ENCODE measurements around the gene ELOVL7. TPM values are rescaled to one million over a fixed set of nuclear protein-coding genes. Genes with fewer than 3 reads are reported as not detected.

The ELOVL7 gene
- polyA plus RNA-seq, 2 of the 4 experiments (the other 2 are of a cell fraction): 8.3 to 12.3 TPM

- Histone ChIP-seq H3K27ac (peak overlapping the region; percentile 66 to 78), H3K4me1 (peaks cover 39% of the 10 kb centered on the region), H3K9me3 (peaks cover 4% of the 10 kb centered on the region; the same call in 1 of the 3 replicates), H3K4me3 (no peak overlapping the region), H3K4me2 (peak overlapping the region; percentile 55)
- ATAC-seq (peak in 1 of 2 experiments; percentile 42; a peak in 3 of 6 replicates), DNase-seq (ENCODE audit: low read depth in 1 of 2, low spot score in 1 of 2) (no peak), FAIRE-seq (peak; percentile 77)
- ChIA-PET CTCF (no interaction called here), POLR2A (no interaction called here)
- WGBS (ENCODE audit: missing lambda C conversion rate): 73% methylated on average over 1 of the region's 1 CpG
- no peak for TF ChIP-seq REST (IDR thresholded peaks at IDR 0.05)
- TF ChIP-seq EHMT2 (IDR thresholded peaks at IDR 0.05; ENCODE audit: low read depth): no peak
- no peak for TF ChIP-seq JUNB (IDR thresholded peaks at IDR 0.05)
- TF ChIP-seq ZNF302 (CRISPR knock-in tag; IDR thresholded peaks at IDR 0.05): no peak
- no peak for TF ChIP-seq ELK1 (IDR thresholded peaks at IDR 0.05; ENCODE audit: low read depth, low read length)
- TF ChIP-seq HES2 (IDR thresholded peaks at IDR 0.05): no peak
- TF ChIP-seq POLR2A (IDR thresholded peaks at IDR 0.05; ENCODE audit: low read length): no peak
- no peak for TF ChIP-seq ZSCAN20 (CRISPR knock-in tag; IDR thresholded peaks at IDR 0.05)
- TF ChIP-seq POLR2AphosphoS2 (conservative IDR thresholded peaks at IDR 0.05; ENCODE audit: low read length): no peak
- no peak for TF ChIP-seq SREBF2 (IDR thresholded peaks at IDR 0.05)
Measured at GRCh38 chr5:60809891-60810425, 34.1 kb downstream of the ELOVL7 start.

GRCh38 chr5:60806591-60807243, 37.4 kb downstream of the ELOVL7 start:
- Histone ChIP-seq H3K4me2 (no peak overlapping the region), H3K9me3 (peaks cover 4% of the 10 kb centered on the region; the same call in 1 of the 3 replicates), H3K4me1 (peaks cover 33% of the 10 kb centered on the region), H3K27ac (no peak overlapping the region), H3K4me3 (no peak overlapping the region)
- DNase-seq (ENCODE audit: low read depth in 1 of 2, low spot score in 1 of 2) (no peak), FAIRE-seq (no peak), ATAC-seq (no peak)
- ChIA-PET POLR2A (no interaction called here), CTCF (no interaction called here)
- no peak for TF ChIP-seq TP53 (CRISPR knock-in tag; IDR thresholded peaks at IDR 0.05)
- TF ChIP-seq MAZ (IDR thresholded peaks at IDR 0.05; ENCODE audit: borderline replicate concordance, low read depth, low read length): no peak
- no peak for TF ChIP-seq FOSB (CRISPR knock-in tag; IDR thresholded peaks at IDR 0.05)
- no peak for TF ChIP-seq MYC (IDR thresholded peaks at IDR 0.05; ENCODE audit: borderline replicate concordance, low read length)
- TF ChIP-seq ZSCAN20 (CRISPR knock-in tag; IDR thresholded peaks at IDR 0.05): no peak
- no peak for TF ChIP-seq FOSL2 (IDR thresholded peaks at IDR 0.05)
- no peak for TF ChIP-seq FOSL2 (CRISPR knock-in tag; IDR thresholded peaks at IDR 0.05)
- TF ChIP-seq RCOR1 (IDR thresholded peaks at IDR 0.05; ENCODE audit: low read depth, low read length): no peak
- TF ChIP-seq RARB (CRISPR knock-in tag; IDR thresholded peaks at IDR 0.05): no peak
- TF ChIP-seq HOXA7 (CRISPR knock-in tag; IDR thresholded peaks at IDR 0.05): no peak
- TF ChIP-seq HMGXB4 (CRISPR knock-in tag; IDR thresholded peaks at IDR 0.05; ENCODE audit: borderline replicate concordance): no peak
- TF ChIP-seq PHF8 (IDR thresholded peaks at IDR 0.05; ENCODE audit: borderline replicate concordance, low read depth): no peak
- no peak for TF ChIP-seq PBX3 (IDR thresholded peaks at IDR 0.05)
- no peak for TF ChIP-seq HOXB5 (CRISPR knock-in tag; IDR thresholded peaks at IDR 0.05)
- no peak for TF ChIP-seq USF2 (IDR thresholded peaks at IDR 0.05)
- no peak for TF ChIP-seq ELK1 (IDR thresholded peaks at IDR 0.05; ENCODE audit: low read depth, low read length)
- TF ChIP-seq NPAS2 (CRISPR knock-in tag; IDR thresholded peaks at IDR 0.05; ENCODE audit: borderline replicate concordance): no peak
- TF ChIP-seq CHD2 (IDR thresholded peaks at IDR 0.05; ENCODE audit: low read length, partially characterized antibody): no peak
- no peak for TF ChIP-seq POLR2A (IDR thresholded peaks at IDR 0.05; ENCODE audit: low read length)
- 87% methylated on average over 5 of the region's 5 CpGs for WGBS (ENCODE audit: missing lambda C conversion rate)

Data from A549 (cell line).